Ascending aorta (tissue), 2 donors: ENCODE measurements around the gene NRXN2. TPM values are rescaled to one million over a fixed set of nuclear protein-coding genes. Genes with fewer than 3 reads are reported as not detected.

Experiments
- DNase-seq, 2 donors: peaks; one replicate each; pipeline ENCODE4 v3.0.0-alpha.2; 2019; ENCODE audit warnings: low spot score in 2 of 2
- H3K27ac ChIP-seq, 2 donors: fragments of 200-600 bp; sonication (generic); one replicate each; pipeline ENCODE4 v1.5.1; 2016 to 2017; ENCODE audit warnings: mild to moderate bottlenecking in 1 of 2
- H3K27me3 ChIP-seq: fragments of 200-600 bp; sonication (generic); one replicate; pipeline ENCODE4 v1.5.1; 2017
- H3K36me3 ChIP-seq, 2 donors: fragments of 200-600 bp; sonication (generic); one replicate each; pipeline ENCODE4 v1.5.1; 2016
- H3K4me1 ChIP-seq, 2 donors: fragments of 200-600 bp; sonication (generic); one replicate each; pipeline ENCODE4 v1.5.1; 2016 to 2017; ENCODE audit warnings: mild to moderate bottlenecking in 1 of 2
- H3K4me3 ChIP-seq, 2 donors: fragments of 200-600 bp; sonication (generic); one replicate each; pipeline ENCODE4 v1.5.1; 2016 to 2017; ENCODE audit warnings: mild to moderate bottlenecking in 1 of 2
- H3K9me3 ChIP-seq, 2 donors: fragments of 200-600 bp; sonication (generic); one replicate each; pipeline ENCODE4 v1.5.1; 2016
- CTCF ChIP-seq, 3 experiments: fragments of 200-600 bp in 2 of 3; fragments of 450-650 bp in 1 of 3; sonication (generic) in 2 of 3; IDR thresholded peaks; one replicate each; pipeline ENCODE4 v1.5.1; 2016 to 2019; ENCODE audit warnings: antibody characterized with exemption in 3 of 3, mild to moderate bottlenecking in 1 of 3, moderate library complexity in 1 of 3
- intact Hi-C: fragments of 100-400 bp; cut with DNase I; formaldehyde crosslinking; loops from one replicate; pipeline ENCODE4 v1.15.1; 2023
- total RNA-seq: library from RNA; depleted of rRNA; stranded (reverse); fragments of >200 nt; gene quantifications from one replicate; pipeline ENCODE4 v1.1.0, GENCODE V29; 2016

NRXN2 gene
- total RNA-seq, 1 donor from 2014 or later: 26.0 TPM

- no peak for TF ChIP-seq CTCF (IDR thresholded peaks at IDR 0.05)
- no peaks in the 10 kb centered on the region for H3K27me3 ChIP-seq
- H3K27ac ChIP-seq: peak overlapping the region in 1 of 2 donors; percentile 80
- peaks cover 70 to 78% of the 10 kb centered on the region in 2 donors for H3K36me3 ChIP-seq
- peak in 1 of 2 donors; percentile 37 for DNase-seq
- intact Hi-C loops: no loop called here
- H3K4me1 ChIP-seq: peaks cover 17 to 41% of the 10 kb centered on the region in 2 donors
- no peak overlapping the region for H3K4me3 ChIP-seq
- H3K9me3 ChIP-seq: no peaks in the 10 kb centered on the region
Measured at GRCh38 chr11:64764753-64765152, 41.8 kb upstream of the NRXN2 start.

DNA sequence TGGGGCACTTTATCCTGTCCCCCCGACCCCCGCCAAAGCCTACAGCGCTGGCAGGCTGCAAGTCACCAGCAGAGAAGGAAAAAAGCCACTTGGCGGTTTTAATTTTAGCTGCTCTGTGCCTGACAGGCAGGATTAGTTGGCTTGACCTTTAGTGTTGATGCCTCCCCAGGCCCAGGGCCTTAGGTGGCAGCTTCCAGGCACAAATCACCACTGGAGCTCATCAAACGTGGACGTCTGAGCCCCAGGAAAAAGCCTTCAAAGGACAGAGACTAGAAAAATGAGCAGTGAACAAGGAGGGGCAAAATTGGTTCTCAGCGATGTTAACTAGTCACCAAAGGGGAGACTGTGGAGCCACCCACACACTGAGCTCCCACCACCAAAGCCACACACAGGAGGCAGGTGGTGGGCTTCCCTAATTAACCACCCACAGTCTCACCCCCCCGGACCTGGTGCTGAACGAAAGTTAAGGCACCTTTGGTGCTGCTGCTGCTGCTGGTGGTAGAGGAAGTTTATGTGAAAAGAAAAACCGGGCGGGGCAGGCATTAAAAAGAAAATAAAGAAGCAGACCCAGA is 41.1 kb upstream of the NRXN2 start:
- Histone ChIP-seq H3K4me1 (peaks cover 21 to 47% of the 10 kb centered on the region in 2 donors), H3K27me3 (no peaks in the 10 kb centered on the region), H3K4me3 (no peak overlapping the region), H3K36me3 (peaks cover 64 to 72% of the 10 kb centered on the region in 2 donors), H3K9me3 (no peaks in the 10 kb centered on the region), H3K27ac (peak overlapping the region; percentile 75 to 80)
- no peak for TF ChIP-seq CTCF (IDR thresholded peaks at IDR 0.05)
- DNase-seq: peak in 1 of 2 donors; percentile 61
- intact Hi-C loops: no loop called here

GRCh38 chr11:64763526-64764039 is 40.6 kb upstream of the NRXN2 start:
- Histone ChIP-seq H3K27ac (peak overlapping the region; percentile 75 to 80), H3K4me1 (peaks cover 22 to 53% of the 10 kb centered on the region in 2 donors), H3K36me3 (peaks cover 59 to 66% of the 10 kb centered on the region in 2 donors), H3K4me3 (no peak overlapping the region), H3K27me3 (no peaks in the 10 kb centered on the region), H3K9me3 (no peaks in the 10 kb centered on the region)
- TF ChIP-seq CTCF (IDR thresholded peaks at IDR 0.05): no peak
- intact Hi-C loops: no loop called here
- DNase-seq: peak in 1 of 2 donors; percentile 62

GRCh38 chr11:64762674-64763525 is 39.9 kb upstream of the NRXN2 start:
- TF ChIP-seq CTCF (IDR thresholded peaks at IDR 0.05): no peak

GRCh38 chr11:64762277-64762673 is 39.3 kb upstream of the NRXN2 start:
- peak in 1 of 2 donors; percentile 58 for DNase-seq
- H3K9me3 ChIP-seq: no peaks in the 10 kb centered on the region
- H3K36me3 ChIP-seq: peaks cover 46 to 53% of the 10 kb centered on the region in 2 donors
- H3K4me1 ChIP-seq: peaks cover 22 to 48% of the 10 kb centered on the region in 2 donors
- no peak for TF ChIP-seq CTCF (IDR thresholded peaks at IDR 0.05)
- no peak overlapping the region for H3K4me3 ChIP-seq
- intact Hi-C loops: no loop called here
- peak overlapping the region; percentile 75 to 80 for H3K27ac ChIP-seq
- no peaks in the 10 kb centered on the region for H3K27me3 ChIP-seq

More at GRCh38 chr11:64762674-64763525, 39.9 kb upstream of the NRXN2 start:
- peak in 1 of 2 donors; percentile 71 for DNase-seq
- Histone ChIP-seq H3K27ac (peak overlapping the region; percentile 75 to 80), H3K27me3 (no peaks in the 10 kb centered on the region), H3K36me3 (peaks cover 52 to 60% of the 10 kb centered on the region in 2 donors), H3K4me1 (peaks cover 22 to 51% of the 10 kb centered on the region in 2 donors), H3K9me3 (no peaks in the 10 kb centered on the region), H3K4me3 (no peak overlapping the region)
- intact Hi-C loops: no loop called here
